Measurements from ENCODE around the gene FREY1.

The FREY1 gene

DNA sequence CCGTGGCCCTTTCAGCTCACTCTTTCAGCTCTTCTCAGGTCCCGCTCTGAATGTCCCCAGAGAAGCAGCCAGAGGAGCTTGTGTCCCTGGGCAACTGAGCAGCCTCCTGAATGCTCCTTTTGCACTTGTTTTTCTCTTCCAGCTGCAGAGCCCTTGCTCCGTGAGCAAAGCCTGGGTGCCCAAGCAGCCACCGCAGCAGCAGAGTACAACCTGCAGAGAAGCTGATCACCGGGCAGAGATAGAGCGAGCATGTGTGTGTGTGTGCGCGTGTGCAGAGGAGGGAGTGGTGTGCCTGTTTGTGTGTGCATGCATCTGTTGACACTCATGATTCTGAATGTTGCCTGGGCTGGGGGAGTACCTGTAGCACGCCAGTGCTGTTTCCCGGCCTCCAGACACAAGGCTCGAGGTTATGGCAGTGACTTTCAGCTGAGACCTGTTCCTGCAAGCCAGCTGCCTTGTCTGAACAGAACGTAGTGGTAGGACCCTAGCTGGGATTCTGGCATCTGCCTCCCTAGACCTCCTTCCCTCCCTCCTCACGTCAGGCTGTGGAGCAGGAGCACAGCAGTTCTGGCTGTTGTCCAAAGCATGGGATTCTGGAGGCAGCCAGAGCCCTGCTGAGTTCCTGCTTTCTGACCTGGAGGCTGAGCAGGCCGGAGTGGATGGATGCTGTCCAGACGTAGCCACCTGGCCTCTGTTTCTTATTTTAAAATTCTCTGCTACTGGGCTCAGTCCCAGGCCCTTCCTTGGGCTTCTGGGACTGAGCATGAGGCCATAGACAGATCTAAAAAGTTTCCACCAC, 26.1 kb downstream of the FREY1 start:
- TF ChIP-seq, protein P1, sequence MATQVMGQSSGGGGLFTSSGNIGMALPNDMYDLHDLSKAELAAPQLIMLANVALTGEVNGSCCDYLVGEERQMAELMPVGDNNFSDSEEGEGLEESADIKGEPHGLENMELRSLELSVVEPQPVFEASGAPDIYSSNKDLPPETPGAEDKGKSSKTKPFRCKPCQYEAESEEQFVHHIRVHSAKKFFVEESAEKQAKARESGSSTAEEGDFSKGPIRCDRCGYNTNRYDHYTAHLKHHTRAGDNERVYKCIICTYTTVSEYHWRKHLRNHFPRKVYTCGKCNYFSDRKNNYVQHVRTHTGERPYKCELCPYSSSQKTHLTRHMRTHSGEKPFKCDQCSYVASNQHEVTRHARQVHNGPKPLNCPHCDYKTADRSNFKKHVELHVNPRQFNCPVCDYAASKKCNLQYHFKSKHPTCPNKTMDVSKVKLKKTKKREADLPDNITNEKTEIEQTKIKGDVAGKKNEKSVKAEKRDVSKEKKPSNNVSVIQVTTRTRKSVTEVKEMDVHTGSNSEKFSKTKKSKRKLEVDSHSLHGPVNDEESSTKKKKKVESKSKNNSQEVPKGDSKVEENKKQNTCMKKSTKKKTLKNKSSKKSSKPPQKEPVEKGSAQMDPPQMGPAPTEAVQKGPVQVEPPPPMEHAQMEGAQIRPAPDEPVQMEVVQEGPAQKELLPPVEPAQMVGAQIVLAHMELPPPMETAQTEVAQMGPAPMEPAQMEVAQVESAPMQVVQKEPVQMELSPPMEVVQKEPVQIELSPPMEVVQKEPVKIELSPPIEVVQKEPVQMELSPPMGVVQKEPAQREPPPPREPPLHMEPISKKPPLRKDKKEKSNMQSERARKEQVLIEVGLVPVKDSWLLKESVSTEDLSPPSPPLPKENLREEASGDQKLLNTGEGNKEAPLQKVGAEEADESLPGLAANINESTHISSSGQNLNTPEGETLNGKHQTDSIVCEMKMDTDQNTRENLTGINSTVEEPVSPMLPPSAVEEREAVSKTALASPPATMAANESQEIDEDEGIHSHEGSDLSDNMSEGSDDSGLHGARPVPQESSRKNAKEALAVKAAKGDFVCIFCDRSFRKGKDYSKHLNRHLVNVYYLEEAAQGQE (IDR thresholded peaks at IDR 0.05; ENCODE audit: insufficient read depth in 1 of 2, low read depth in 2 of 2, low read length in 2 of 2), result peak; percentile 49 to 71; a peak in 3 of 4 replicates
- TF ChIP-seq TAF1 (IDR thresholded peaks at IDR 0.05; ENCODE audit: borderline replicate concordance, insufficient read depth, low read length), result no peak

DNA sequence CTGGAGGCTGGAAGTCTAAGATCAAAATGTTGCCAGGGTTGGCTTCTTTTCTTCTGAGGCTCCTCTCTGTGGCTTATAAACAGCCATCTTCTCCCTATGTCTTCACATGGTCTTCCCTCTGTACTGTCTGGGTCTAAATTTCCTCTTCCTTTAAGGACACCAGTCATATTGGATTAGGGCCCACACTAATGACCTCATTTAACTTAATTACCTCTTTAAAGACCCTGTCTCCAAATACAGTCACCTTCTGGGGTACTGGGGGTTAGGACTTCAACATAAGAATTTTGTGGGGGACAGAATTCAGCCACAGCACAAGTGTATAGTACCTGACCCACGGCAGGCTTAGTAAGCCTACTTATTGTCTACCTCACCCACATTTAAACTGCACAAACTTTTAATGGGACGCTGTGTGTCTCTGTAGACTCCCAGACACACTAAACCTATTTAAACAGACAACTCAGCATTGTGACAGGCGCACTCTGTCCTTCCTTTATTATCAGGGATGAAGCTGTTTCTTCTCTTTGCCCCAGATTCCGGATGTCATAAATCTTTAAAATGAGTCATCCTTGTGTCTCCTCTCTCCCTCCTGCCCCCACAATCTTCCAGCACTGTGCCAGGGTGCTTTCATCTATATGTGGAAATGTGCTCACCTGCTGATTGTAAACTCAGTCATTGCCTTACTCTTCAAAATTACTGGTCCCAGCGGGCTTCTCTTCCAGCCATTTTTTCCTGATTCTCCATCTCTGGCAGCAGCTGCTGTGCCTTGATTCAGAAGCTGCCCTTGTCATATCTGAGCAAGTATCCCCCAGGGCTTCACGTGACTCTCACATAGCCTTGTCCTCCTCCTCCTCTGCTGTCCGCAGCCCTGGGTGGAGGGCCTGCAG, 27.0 kb downstream of the FREY1 start:
- TF ChIP-seq POLR2AphosphoS5 (IDR thresholded peaks at IDR 0.05; ENCODE audit: low read depth, low read length) (no peak), SIN3A (IDR thresholded peaks at IDR 0.05; ENCODE audit: borderline replicate concordance, insufficient read depth, low read length) (no peak), FOXP2 (optimal IDR thresholded peaks at IDR 0.05; ENCODE audit: borderline replicate concordance, extremely low read depth, extremely low read length, insufficient read depth) (no peak), TAF1 (IDR thresholded peaks at IDR 0.05; ENCODE audit: borderline replicate concordance, insufficient read depth, low read length) (no peak)
- TF ChIP-seq, protein P1 (IDR thresholded peaks at IDR 0.05; ENCODE audit: insufficient read depth in 1 of 2, low read depth in 2 of 2, low read length in 2 of 2), result no peak; a peak in 1 of 4 replicates

DNA sequence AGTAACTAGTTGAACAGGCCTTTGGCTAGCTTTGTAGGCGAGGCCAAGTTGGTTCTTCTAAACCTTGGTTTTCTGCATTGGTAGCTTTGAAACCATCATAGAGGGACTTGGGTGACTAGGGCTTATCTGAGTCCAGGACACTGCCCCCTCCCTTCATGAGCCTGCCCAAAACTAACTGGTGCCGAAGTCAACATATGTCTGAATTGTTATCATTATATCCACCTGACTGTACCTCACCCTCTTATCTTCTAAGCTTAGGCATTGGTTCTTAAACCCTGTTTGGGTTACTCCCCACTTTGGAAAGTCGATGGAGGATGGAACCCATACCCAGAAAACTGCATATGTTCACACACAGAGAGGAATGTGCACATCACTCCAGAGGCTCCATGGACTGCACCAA, 29.2 kb downstream of the FREY1 start:
- TF ChIP-seq FOXP2 (optimal IDR thresholded peaks at IDR 0.05; ENCODE audit: borderline replicate concordance, extremely low read depth, extremely low read length, insufficient read depth), result no peak
- TF ChIP-seq, protein P1 (IDR thresholded peaks at IDR 0.05; ENCODE audit: insufficient read depth in 1 of 2, low read depth in 2 of 2, low read length in 2 of 2), result no peak
- TF ChIP-seq TAF1 (IDR thresholded peaks at IDR 0.05; ENCODE audit: borderline replicate concordance, insufficient read depth, low read length), result no peak
- TF ChIP-seq POLR2AphosphoS5 (IDR thresholded peaks at IDR 0.05; ENCODE audit: low read depth, low read length), result no peak
- no peak for TF ChIP-seq SIN3A (IDR thresholded peaks at IDR 0.05; ENCODE audit: borderline replicate concordance, insufficient read depth, low read length)

DNA sequence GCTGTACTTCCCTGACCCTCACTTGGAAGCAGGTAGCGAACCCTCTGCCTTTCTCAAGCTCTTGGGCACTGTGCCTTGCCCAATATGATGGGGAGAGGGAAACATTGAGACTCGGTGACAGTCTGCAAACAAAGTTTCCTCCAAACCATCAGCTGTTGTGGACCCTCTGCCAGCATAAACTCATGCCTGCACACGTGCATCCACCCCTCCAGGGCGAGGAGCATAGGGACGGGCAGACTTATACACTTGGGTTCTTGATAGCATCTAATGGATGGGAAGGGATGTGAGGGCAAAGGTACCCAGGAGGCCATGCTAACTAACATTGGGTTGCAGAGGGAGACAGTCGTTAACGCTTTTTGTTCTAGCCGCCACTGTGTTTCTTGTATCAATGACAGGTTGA, 29.9 kb downstream of the FREY1 start:
- TF ChIP-seq FOXP2 (optimal IDR thresholded peaks at IDR 0.05; ENCODE audit: borderline replicate concordance, extremely low read depth, extremely low read length, insufficient read depth) (no peak), POLR2AphosphoS5 (IDR thresholded peaks at IDR 0.05; ENCODE audit: low read depth, low read length) (no peak), TAF1 (IDR thresholded peaks at IDR 0.05; ENCODE audit: borderline replicate concordance, insufficient read depth, low read length) (no peak), SIN3A (IDR thresholded peaks at IDR 0.05; ENCODE audit: borderline replicate concordance, insufficient read depth, low read length) (no peak)
- TF ChIP-seq, protein P1 (IDR thresholded peaks at IDR 0.05; ENCODE audit: insufficient read depth in 1 of 2, low read depth in 2 of 2, low read length in 2 of 2), result no peak
